PC-3 (cell line): ENCODE data around the gene BCHE. TPM values are rescaled to one million over a fixed set of nuclear protein-coding genes. Genes with fewer than 3 reads are reported as not detected.

Experiments
- ATAC-seq: fragments of 200-7000 bp; cut with Tn5 transposase; 2 replicates; pipeline ENCODE4 v1.9.1; 2020; ENCODE audit warnings: mild to moderate bottlenecking, moderate library complexity
- BruUV-seq: library from RNA; stranded (reverse); fragments of 400-500 nt; replicated peaks from 2 replicates; lab custom pipeline; 2021; lab: Mats Ljungman, UMichigan
- CTCF ChIA-PET: fragments of 300-600 bp; sonication (Branson Sonifier 250); formaldehyde crosslinking; loops from one replicate; lab custom pipeline; 2022; ENCODE audit warnings: antibody characterized with exemption; lab: Charles Lee
- POLR2A ChIA-PET: fragments of 300-600 bp; sonication (Branson Sonifier 250); formaldehyde crosslinking; loops from one replicate; lab custom pipeline; 2022; ENCODE audit warnings: antibody characterized with exemption; ENCODE audit not compliant: unreplicated experiment; lab: Charles Lee
- DNase-seq: peaks from one replicate; pipeline ENCODE4 v3.0.0-alpha.2; 2015
- H2AFZ ChIP-seq: fragments of 300-600 bp; sonication (generic); 2 replicates; pipeline ENCODE4 v1.6.0; 2016; ENCODE audit warnings: antibody characterized with exemption, low read length
- H3F3A ChIP-seq: fragments of 300-600 bp; sonication (generic); one replicate; pipeline ENCODE4 v1.6.0; 2017; ENCODE audit warnings: antibody characterized with exemption, low read length, control low read depth, mild to moderate bottlenecking; ENCODE audit not compliant: unreplicated experiment
- H3K27ac ChIP-seq: fragments of 300-600 bp; sonication (generic); 2 replicates; pipeline ENCODE4 v1.5.1; 2016; ENCODE audit warnings: mild to moderate bottlenecking, low read length
- H3K27me3 ChIP-seq: fragments of 300-600 bp; sonication (generic); 2 replicates; pipeline ENCODE4 v1.6.1; 2016; ENCODE audit warnings: low read length, mixed read lengths
- H3K36me3 ChIP-seq: fragments of 300-600 bp; sonication (generic); 2 replicates; pipeline ENCODE4 v1.6.1; 2016; ENCODE audit warnings: low read depth, mixed run types, low read length, mixed read lengths
- H3K4me1 ChIP-seq: fragments of 300-600 bp; sonication (generic); 2 replicates; pipeline ENCODE4 v1.5.1; 2016; ENCODE audit warnings: low read length; ENCODE audit not compliant: insufficient read depth
- H3K4me2 ChIP-seq: fragments of 300-600 bp; sonication (generic); 2 replicates; pipeline ENCODE4 v1.6.0; 2016; ENCODE audit warnings: low read length
- H3K4me3 ChIP-seq: fragments of 300-600 bp; sonication (generic); 2 replicates; pipeline ENCODE4 v1.5.1; 2016; ENCODE audit warnings: mild to moderate bottlenecking, low read length, mixed read lengths
- H3K79me2 ChIP-seq: fragments of 300-600 bp; sonication (generic); 2 replicates; pipeline ENCODE4 v1.6.1; 2017; ENCODE audit warnings: low read length, mixed read lengths
- H3K9ac ChIP-seq: fragments of 300-600 bp; sonication (generic); 2 replicates; pipeline ENCODE4 v1.6.0; 2016; ENCODE audit warnings: mild to moderate bottlenecking, low read length
- H3K9me2 ChIP-seq: fragments of 300-600 bp; sonication (generic); replicated peaks from 2 replicates; pipeline ENCODE4 v1.6.1; 2016; ENCODE audit warnings: mixed run types, low read length, mixed read lengths
- H3K9me3 ChIP-seq: fragments of 300-600 bp; sonication (generic); 2 replicates; pipeline ENCODE4 v1.6.1; 2016; ENCODE audit warnings: low read length, mixed read lengths
- H4K20me1 ChIP-seq: fragments of 300-600 bp; sonication (generic); 2 replicates; pipeline ENCODE4 v1.6.1; 2016; ENCODE audit warnings: low read length, mixed read lengths
- EZH2 ChIP-seq: fragments of 300-600 bp; sonication (generic); IDR thresholded peaks from one replicate; pipeline ENCODE4 v1.6.1; 2017; ENCODE audit warnings: antibody characterized with exemption, mild to moderate bottlenecking, low read length; ENCODE audit not compliant: unreplicated experiment
- EZH2phosphoT487 ChIP-seq: fragments of 300-600 bp; sonication (generic); IDR thresholded peaks from 2 replicates; pipeline ENCODE4 v1.6.1; 2018; ENCODE audit warnings: mild to moderate bottlenecking, antibody characterized with exemption, low read length, borderline replicate concordance
- intact Hi-C: fragments of 100-400 bp; cut with micrococcal nuclease; formaldehyde crosslinking; loops from 2 replicates; pipeline ENCODE4 v1.9.0; 2023
- total RNA-seq: library from RNA; depleted of rRNA; stranded (reverse); fragments of >200 nt; gene quantifications from 2 replicates; pipeline ENCODE4 v1.2.3, GENCODE V29; 2014
- TF ChIP-seq, protein P1 (sequence below): fragments of 300-600 bp; sonication (generic); conservative IDR thresholded peaks from 2 replicates; pipeline ENCODE4 v1.5.1; 2017; ENCODE audit warnings: antibody characterized with exemption, low read depth, mild to moderate bottlenecking, low read length

The BCHE gene
- total RNA-seq, 1 experiment from 2014 or later = 0.18 TPM

DNA sequence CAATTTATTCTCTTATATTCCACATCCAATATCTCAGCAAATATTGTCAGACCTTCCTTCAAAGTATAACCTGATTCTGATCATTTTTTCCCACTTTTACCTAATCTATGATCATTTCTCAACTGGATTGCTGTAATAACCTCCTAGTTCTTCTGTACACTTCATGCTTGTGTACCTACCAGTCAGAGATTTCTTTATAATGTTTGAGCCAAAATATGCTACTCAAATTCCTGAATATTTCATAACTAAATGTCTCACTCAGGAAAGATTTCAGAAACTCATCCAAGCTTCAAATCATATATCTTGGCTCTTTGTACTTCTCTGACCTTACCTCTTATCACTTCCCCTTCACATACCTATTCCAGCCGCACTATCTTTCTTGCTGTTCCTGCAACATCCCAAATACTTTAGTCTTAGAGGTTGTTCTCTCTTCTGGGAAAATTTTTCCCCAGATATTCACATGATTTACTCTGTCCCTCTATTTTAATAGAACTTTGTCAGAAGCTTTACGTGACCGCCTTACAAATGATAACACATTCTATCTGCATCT, 20.0 kb downstream of the BCHE start:
- Histone ChIP-seq H3K27me3 (no peaks in the 10 kb centered on the region), H2AFZ (no peak overlapping the region), H4K20me1 (no peaks in the 10 kb centered on the region), H3K79me2 (no peaks in the 10 kb centered on the region), H3K9ac (no peak overlapping the region), H3K9me3 (no peaks in the 10 kb centered on the region), H3K4me1 (no peaks in the 10 kb centered on the region), H3F3A (no peaks in the 10 kb centered on the region), H3K4me2 (no peak overlapping the region), H3K4me3 (no peak overlapping the region), H3K36me3 (no peaks in the 10 kb centered on the region), H3K9me2 (no peaks in the 10 kb centered on the region), H3K27ac (no peak overlapping the region)
- POLR2A ChIA-PET = no interaction called here
- ATAC-seq (no peak), DNase-seq (no peak)
- no TSS peak for BruUV-seq
- TF ChIP-seq, protein P1, sequence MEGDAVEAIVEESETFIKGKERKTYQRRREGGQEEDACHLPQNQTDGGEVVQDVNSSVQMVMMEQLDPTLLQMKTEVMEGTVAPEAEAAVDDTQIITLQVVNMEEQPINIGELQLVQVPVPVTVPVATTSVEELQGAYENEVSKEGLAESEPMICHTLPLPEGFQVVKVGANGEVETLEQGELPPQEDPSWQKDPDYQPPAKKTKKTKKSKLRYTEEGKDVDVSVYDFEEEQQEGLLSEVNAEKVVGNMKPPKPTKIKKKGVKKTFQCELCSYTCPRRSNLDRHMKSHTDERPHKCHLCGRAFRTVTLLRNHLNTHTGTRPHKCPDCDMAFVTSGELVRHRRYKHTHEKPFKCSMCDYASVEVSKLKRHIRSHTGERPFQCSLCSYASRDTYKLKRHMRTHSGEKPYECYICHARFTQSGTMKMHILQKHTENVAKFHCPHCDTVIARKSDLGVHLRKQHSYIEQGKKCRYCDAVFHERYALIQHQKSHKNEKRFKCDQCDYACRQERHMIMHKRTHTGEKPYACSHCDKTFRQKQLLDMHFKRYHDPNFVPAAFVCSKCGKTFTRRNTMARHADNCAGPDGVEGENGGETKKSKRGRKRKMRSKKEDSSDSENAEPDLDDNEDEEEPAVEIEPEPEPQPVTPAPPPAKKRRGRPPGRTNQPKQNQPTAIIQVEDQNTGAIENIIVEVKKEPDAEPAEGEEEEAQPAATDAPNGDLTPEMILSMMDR = no peak
- TF ChIP-seq EZH2 (no peak), EZH2phosphoT487 (no peak)
- intact Hi-C loops = no loop called here
- CTCF ChIA-PET = no interaction called here

DNA sequence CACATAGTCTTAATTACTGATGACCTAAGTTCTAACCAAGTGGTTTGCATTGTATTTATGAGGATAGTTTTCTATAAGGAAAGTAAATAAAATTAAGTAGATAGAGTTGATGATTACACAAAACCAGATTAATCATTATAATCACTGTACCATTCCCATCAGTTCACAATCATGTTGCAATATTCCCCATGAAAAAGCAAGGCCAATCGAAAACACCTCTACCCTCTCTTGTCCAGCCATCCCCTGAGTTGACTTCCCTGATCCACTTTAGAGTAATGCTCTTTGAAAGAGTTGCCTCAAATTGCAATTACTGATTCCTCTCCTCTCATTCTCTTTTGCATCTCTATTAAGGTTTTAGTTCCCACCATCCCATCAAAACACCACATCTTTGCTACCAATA, 21.0 kb downstream of the BCHE start:
- H3K9me2 ChIP-seq = no peaks in the 10 kb centered on the region
- ATAC-seq (no peak), DNase-seq (no peak)
- ChIA-PET CTCF (no interaction called here), POLR2A (no interaction called here)
- no peaks in the 10 kb centered on the region for H3K36me3 ChIP-seq
- H3K4me3 ChIP-seq = no peak overlapping the region
- H3K27ac ChIP-seq = no peak overlapping the region
- H3K9me3 ChIP-seq = no peaks in the 10 kb centered on the region
- no peaks in the 10 kb centered on the region for H3F3A ChIP-seq
- H3K27me3 ChIP-seq = no peaks in the 10 kb centered on the region
- no peaks in the 10 kb centered on the region for H3K79me2 ChIP-seq
- H4K20me1 ChIP-seq = no peaks in the 10 kb centered on the region
- intact Hi-C loops = no loop called here
- H2AFZ ChIP-seq = no peak overlapping the region
- TF ChIP-seq EZH2phosphoT487 (no peak), EZH2 (no peak)
- TF ChIP-seq, protein P1 = no peak
- no TSS peak for BruUV-seq
- H3K9ac ChIP-seq = no peak overlapping the region
- H3K4me1 ChIP-seq = no peaks in the 10 kb centered on the region
- no peak overlapping the region for H3K4me2 ChIP-seq

DNA sequence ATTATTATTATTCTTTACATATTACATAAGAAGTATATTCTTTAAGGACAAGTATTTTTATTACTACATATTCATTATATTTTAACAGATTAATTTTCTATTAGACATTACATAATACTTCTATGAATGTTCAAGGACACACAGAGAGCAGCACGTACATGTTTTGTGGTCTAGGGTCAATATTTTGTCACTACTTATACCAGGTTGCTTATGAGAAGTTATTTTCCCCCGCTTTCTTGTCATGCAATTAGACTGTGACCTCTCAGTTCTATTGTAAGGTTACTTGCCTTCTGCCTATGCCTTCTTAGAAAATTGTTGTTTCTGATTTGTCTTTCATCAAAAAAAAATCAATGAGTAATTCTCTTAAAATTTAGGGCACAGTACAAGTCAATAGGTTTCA, 21.5 kb downstream of the BCHE start:
- no peaks in the 10 kb centered on the region for H4K20me1 ChIP-seq
- no peaks in the 10 kb centered on the region for H3K27me3 ChIP-seq
- H3K4me3 ChIP-seq = no peak overlapping the region
- H3F3A ChIP-seq = no peaks in the 10 kb centered on the region
- no peaks in the 10 kb centered on the region for H3K9me2 ChIP-seq
- H3K36me3 ChIP-seq = no peaks in the 10 kb centered on the region
- no peak for TF ChIP-seq EZH2
- TF ChIP-seq, protein P1 = no peak
- ChIA-PET POLR2A (no interaction called here), CTCF (no interaction called here)
- H3K4me1 ChIP-seq = no peaks in the 10 kb centered on the region
- H3K79me2 ChIP-seq = no peaks in the 10 kb centered on the region
- no peaks in the 10 kb centered on the region for H3K9me3 ChIP-seq
- no peak for DNase-seq
- no peak for ATAC-seq
- intact Hi-C loops = no loop called here
- no peak overlapping the region for H3K9ac ChIP-seq
- BruUV-seq = no TSS peak
- H3K27ac ChIP-seq = no peak overlapping the region
- no peak overlapping the region for H2AFZ ChIP-seq
- H3K4me2 ChIP-seq = no peak overlapping the region
